ENCODE measurements around the gene TMEM163.
"Not testable (repeated sequence)": the region's sequence is repeated elsewhere in the genome, so short reads cannot be mapped to it uniquely, and the experiment has no call there.

Gene TMEM163

DNA sequence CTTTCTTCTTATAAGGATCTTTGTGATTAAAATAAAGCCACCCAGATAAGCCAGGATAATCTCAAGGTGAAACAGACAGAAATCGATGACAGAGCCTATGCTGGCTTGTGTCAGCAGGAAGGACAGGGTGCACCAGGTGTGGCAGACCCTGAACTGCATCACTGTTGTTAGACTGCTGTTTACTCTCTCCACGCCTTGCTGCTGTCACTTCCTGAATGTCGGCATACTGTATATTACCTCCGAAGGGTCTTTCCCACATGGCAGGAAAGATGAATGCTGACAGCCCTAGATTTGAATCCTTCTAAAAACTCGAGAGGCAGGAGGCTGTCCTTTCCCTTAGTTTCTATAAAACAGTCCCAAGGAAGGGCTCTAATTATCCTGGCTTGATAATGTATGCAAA, 18.9 kb upstream of the TMEM163 start:
- Mint-ChIP-seq H3K27ac (no peak overlapping the region), H3K27me3 (ENCODE audit: low read depth) (peaks cover 14% of the 10 kb centered on the region), H3K4me3 (no peak overlapping the region), H3K4me1 (ENCODE audit: low read depth) (no peaks in the 10 kb centered on the region), H3K9me3 (no peaks in the 10 kb centered on the region), H3K36me3 (ENCODE audit: low read depth) (no peaks in the 10 kb centered on the region)

DNA sequence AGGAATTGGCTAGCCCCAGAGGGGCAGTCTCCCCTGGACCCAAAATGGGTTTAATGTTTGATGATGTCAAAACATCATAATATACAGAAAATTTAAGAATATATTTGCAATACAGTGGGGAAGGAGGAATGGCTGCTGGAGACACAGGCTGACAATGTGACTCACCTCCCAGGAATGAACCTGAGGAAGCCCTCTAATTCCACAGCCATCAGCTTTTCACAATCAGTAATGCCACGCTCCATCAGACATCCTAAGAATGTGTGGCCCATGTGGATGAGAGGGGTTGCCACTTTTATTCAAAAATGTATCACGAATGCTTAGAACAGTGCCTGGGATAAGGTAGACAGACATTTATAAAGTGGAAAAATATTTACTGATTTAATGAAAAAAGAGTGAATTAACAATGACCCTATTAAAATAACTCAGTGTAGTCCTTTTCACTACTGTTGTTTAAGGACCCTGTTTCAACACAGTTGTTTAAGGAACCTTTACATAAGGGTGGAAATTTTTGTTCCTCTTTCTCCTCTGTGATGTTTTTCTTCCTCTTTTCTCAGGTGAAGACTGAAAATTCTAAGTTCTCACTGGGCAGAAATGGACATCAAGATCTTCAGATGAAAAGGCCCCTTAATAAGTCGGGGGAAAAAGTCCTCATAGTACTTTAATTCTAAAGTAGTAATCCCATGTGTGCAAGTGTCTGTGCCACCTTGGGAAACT, 17.5 kb upstream of the TMEM163 start:
- Mint-ChIP-seq H3K36me3 (ENCODE audit: low read depth) (no peaks in the 10 kb centered on the region), H3K27me3 (ENCODE audit: low read depth) (peaks cover 14% of the 10 kb centered on the region), H3K4me1 (ENCODE audit: low read depth) (no peaks in the 10 kb centered on the region), H3K9me3 (no peaks in the 10 kb centered on the region), H3K4me3 (no peak overlapping the region), H3K27ac (no peak overlapping the region)

DNA sequence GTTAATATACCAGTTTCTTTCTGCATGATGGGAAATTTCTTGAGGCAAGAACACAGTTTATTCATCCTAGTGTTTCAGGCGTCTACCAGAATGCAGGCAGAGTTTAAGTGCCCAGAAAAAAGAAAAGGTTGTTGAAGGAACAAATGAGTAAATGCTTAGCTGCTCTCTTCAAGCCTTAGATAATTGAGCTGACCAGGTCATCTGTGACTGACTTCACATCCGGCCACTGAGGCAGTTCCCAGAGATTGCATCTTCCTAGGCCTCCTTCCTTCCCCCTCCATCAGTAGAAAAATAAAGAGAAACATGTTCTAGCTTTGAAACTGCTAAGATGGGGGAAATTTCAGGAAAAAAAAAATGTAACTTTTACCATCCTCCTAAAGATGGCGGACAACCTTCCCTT, 9.4 kb upstream of the TMEM163 start:
- H3K4me3 Mint-ChIP-seq: no peak overlapping the region
- peaks cover 16% of the 10 kb centered on the region for H3K27me3 Mint-ChIP-seq (ENCODE audit: low read depth)
- no peaks in the 10 kb centered on the region for H3K36me3 Mint-ChIP-seq (ENCODE audit: low read depth)
- H3K27ac Mint-ChIP-seq: no peak overlapping the region
- H3K9me3 Mint-ChIP-seq: no peaks in the 10 kb centered on the region
- no peaks in the 10 kb centered on the region for H3K4me1 Mint-ChIP-seq (ENCODE audit: low read depth)

GRCh38 chr2:134727385-134727784, 8.6 kb upstream of the TMEM163 start:
- Mint-ChIP-seq H3K27me3 (ENCODE audit: low read depth) (peaks cover 21% of the 10 kb centered on the region), H3K4me1 (ENCODE audit: low read depth) (no peaks in the 10 kb centered on the region), H3K9me3 (no peaks in the 10 kb centered on the region), H3K36me3 (ENCODE audit: low read depth) (no peaks in the 10 kb centered on the region), H3K4me3 (no peak overlapping the region), H3K27ac (no peak overlapping the region)

DNA sequence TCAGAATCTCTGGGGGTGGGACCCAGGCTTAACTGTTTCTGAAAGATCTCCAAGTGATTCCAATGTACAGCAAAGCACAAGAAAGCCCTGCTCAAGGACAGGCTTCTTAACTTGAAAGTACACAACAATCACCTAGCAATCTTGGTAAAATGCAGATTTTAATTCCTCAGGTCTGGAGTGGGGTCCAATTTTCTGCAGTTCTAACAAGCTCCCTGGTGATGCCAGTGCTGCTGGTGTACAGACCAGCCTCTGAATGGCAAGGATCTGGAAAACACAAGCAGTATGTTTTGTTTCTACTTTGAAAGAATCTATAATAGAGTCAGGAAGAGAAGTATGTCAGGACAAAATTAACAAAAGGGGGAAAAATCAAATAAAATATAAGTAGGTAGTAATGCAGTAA, 7.8 kb upstream of the TMEM163 start:
- H3K36me3 Mint-ChIP-seq (ENCODE audit: low read depth): no peaks in the 10 kb centered on the region
- H3K4me1 Mint-ChIP-seq (ENCODE audit: low read depth): no peaks in the 10 kb centered on the region
- no peak overlapping the region for H3K4me3 Mint-ChIP-seq
- H3K9me3 Mint-ChIP-seq: no peaks in the 10 kb centered on the region
- H3K27me3 Mint-ChIP-seq (ENCODE audit: low read depth): peaks cover 28% of the 10 kb centered on the region
- H3K27ac Mint-ChIP-seq: no peak overlapping the region

DNA sequence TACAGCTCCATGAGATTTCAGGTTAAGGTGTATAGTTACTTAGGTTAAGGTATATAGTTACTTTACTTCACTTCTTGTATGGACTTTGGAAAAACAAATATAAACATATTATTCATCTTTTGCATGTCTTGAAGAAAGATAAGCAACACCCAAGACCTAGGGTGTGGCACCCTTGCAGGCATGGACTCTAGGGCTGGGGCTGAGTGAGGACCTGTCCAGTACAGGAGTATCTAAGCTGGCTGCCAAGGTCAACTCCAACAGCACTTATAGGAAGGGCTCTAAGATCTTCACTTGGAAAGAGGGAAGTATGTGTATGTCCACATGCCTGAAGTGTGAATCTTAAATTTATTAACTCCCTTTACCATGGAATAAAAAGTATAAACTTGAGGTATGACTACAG, 7.1 kb upstream of the TMEM163 start:
- Mint-ChIP-seq H3K36me3 (ENCODE audit: low read depth) (no peaks in the 10 kb centered on the region), H3K9me3 (no peaks in the 10 kb centered on the region), H3K4me1 (ENCODE audit: low read depth) (no peaks in the 10 kb centered on the region), H3K4me3 (no peak overlapping the region), H3K27ac (no peak overlapping the region), H3K27me3 (ENCODE audit: low read depth) (peaks cover 34% of the 10 kb centered on the region)

DNA sequence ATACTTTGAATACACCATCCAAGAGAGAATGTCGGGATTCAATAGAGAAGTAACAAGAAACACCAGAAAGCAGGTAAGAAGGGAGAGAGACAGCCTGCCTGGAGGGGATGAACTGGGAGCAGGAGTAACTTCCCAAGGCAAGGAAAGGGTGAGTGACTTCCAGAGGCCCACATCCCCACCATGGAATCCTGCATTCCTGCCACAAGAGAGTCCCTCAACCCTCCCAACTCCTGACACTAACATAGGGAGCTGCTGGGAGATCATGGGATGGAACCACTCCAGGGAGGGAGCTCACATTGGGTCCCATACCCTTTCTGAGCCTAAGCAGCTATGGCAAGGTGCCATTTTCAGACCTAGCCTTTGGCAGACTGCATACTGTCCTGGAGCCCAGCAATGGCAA, 5.5 kb upstream of the TMEM163 start:
- H3K4me3 Mint-ChIP-seq: no peak overlapping the region
- no peaks in the 10 kb centered on the region for H3K36me3 Mint-ChIP-seq (ENCODE audit: low read depth)
- peaks cover 50% of the 10 kb centered on the region for H3K27me3 Mint-ChIP-seq (ENCODE audit: low read depth)
- no peak overlapping the region for H3K27ac Mint-ChIP-seq
- no peaks in the 10 kb centered on the region for H3K4me1 Mint-ChIP-seq (ENCODE audit: low read depth)
- no peaks in the 10 kb centered on the region for H3K9me3 Mint-ChIP-seq

DNA sequence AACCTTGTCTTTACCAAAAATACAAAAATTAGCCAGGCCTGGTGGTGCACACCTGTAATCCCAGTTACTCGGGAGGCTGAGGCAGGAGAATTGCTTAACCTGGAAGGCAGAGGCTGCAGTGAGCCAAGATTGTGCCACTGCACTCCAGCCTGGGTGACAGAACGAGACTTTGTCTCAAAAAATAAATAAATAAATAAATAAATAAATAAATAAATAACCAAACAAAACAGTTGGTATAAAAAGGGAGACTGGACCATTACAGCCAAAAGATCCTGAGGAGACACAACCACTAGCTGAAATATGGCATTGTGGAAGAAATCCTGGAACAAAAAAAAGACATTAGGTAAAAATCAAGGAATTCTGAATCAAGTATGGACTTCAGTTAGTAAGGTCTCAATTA, 4.9 kb upstream of the TMEM163 start:
- H3K27me3 Mint-ChIP-seq (ENCODE audit: low read depth): peaks cover 51% of the 10 kb centered on the region
- H3K36me3 Mint-ChIP-seq (ENCODE audit: low read depth); H3K4me3 Mint-ChIP-seq; H3K9me3 Mint-ChIP-seq; H3K27ac Mint-ChIP-seq; H3K4me1 Mint-ChIP-seq (ENCODE audit: low read depth): not testable (repeated sequence)

DNA sequence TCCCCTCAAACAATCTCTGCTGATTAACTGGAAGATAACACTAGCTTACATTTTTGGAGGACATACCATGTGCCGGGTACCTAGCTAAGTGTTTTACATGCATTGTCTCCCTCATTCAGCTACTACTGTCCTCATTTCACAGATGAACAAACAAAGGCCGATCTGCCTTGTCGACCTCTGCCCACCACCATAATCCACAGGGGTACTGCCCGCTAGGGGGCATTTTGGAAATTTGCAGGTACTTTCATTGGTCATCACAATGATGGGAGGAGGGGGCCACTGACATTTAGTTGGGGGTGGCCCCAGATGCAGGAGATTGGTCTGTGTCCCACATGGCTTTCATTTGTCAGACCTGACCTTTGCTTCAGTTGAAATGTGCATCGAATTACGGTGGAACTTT, 3.9 kb upstream of the TMEM163 start:
- Mint-ChIP-seq H3K27me3 (ENCODE audit: low read depth) (peaks cover 49% of the 10 kb centered on the region), H3K9me3 (no peaks in the 10 kb centered on the region), H3K4me3 (no peak overlapping the region)

GRCh38 chr2:134721596-134721995, 2.8 kb upstream of the TMEM163 start:
- H3K27me3 Mint-ChIP-seq (ENCODE audit: low read depth): peaks cover 53% of the 10 kb centered on the region
- no peaks in the 10 kb centered on the region for H3K36me3 Mint-ChIP-seq (ENCODE audit: low read depth)
- no peak overlapping the region for H3K4me3 Mint-ChIP-seq
- no peak overlapping the region for H3K27ac Mint-ChIP-seq
- peaks cover 6% of the 10 kb centered on the region for H3K4me1 Mint-ChIP-seq (ENCODE audit: low read depth)
- no peaks in the 10 kb centered on the region for H3K9me3 Mint-ChIP-seq

More for the DNA sequence above, 3.9 kb upstream of the TMEM163 start:
- peaks cover under 1% of the 10 kb centered on the region for H3K4me1 Mint-ChIP-seq (ENCODE audit: low read depth)
- no peak overlapping the region for H3K27ac Mint-ChIP-seq
- H3K36me3 Mint-ChIP-seq (ENCODE audit: low read depth): no peaks in the 10 kb centered on the region

GRCh38 chr2:134718023-134718816, 580 bp downstream of the TMEM163 start:
- Mint-ChIP-seq H3K27me3 (ENCODE audit: low read depth) (peaks cover 77% of the 10 kb centered on the region), H3K4me1 (ENCODE audit: low read depth) (peaks cover 17% of the 10 kb centered on the region), H3K27ac (no peak overlapping the region), H3K9me3 (no peaks in the 10 kb centered on the region), H3K4me3 (peak overlapping the region; percentile 69), H3K36me3 (ENCODE audit: low read depth) (no peaks in the 10 kb centered on the region)

GRCh38 chr2:134717286-134718022, 1.3 kb downstream of the TMEM163 start:
- H3K27me3 Mint-ChIP-seq (ENCODE audit: low read depth): peaks cover 79% of the 10 kb centered on the region
- H3K9me3 Mint-ChIP-seq: no peaks in the 10 kb centered on the region
- H3K4me1 Mint-ChIP-seq (ENCODE audit: low read depth): peaks cover 17% of the 10 kb centered on the region
- H3K36me3 Mint-ChIP-seq (ENCODE audit: low read depth): no peaks in the 10 kb centered on the region
- H3K27ac Mint-ChIP-seq: no peak overlapping the region
- H3K4me3 Mint-ChIP-seq: peak overlapping the region; percentile 64

- H3K27ac Mint-ChIP-seq: no peak overlapping the region
- H3K36me3 Mint-ChIP-seq (ENCODE audit: low read depth): no peaks in the 10 kb centered on the region
- peak overlapping the region; percentile 41 for H3K4me3 Mint-ChIP-seq
- H3K4me1 Mint-ChIP-seq (ENCODE audit: low read depth): peaks cover 17% of the 10 kb centered on the region
- H3K9me3 Mint-ChIP-seq: no peaks in the 10 kb centered on the region
- H3K27me3 Mint-ChIP-seq (ENCODE audit: low read depth): peaks cover 80% of the 10 kb centered on the region
Measured at GRCh38 chr2:134716721-134717243, 2.0 kb downstream of the TMEM163 start.

- H3K4me1 Mint-ChIP-seq (ENCODE audit: low read depth): peaks cover 17% of the 10 kb centered on the region
- H3K4me3 Mint-ChIP-seq: no peak overlapping the region
- peaks cover 78% of the 10 kb centered on the region for H3K27me3 Mint-ChIP-seq (ENCODE audit: low read depth)
- H3K36me3 Mint-ChIP-seq (ENCODE audit: low read depth): no peaks in the 10 kb centered on the region
- H3K27ac Mint-ChIP-seq: no peak overlapping the region
- no peaks in the 10 kb centered on the region for H3K9me3 Mint-ChIP-seq
Measured at GRCh38 chr2:134715932-134716643, 2.7 kb downstream of the TMEM163 start.
